ENCODE measurements around the gene TTC16. TPM values are rescaled to one million over a fixed set of nuclear protein-coding genes. Genes with fewer than 3 reads are reported as not detected.

Gene TTC16
- total and polyA plus RNA-seq, 2 donors (not counting 1 experiment from before 2014, with no cell fraction given), result 0.25 TPM; not detected in 1

- H3K9me3 ChIP-seq (ENCODE audit: control extremely low read depth in 1 of 3, control insufficient read depth in 2 of 3, insufficient read depth in 1 of 3, low read length in 2 of 3), result no peaks in the 10 kb centered on the region
- H3K4me2 ChIP-seq (replicated peaks; ENCODE audit: low read depth, low read length, poor library complexity, severe bottlenecking), result no peak overlapping the region
- no peaks in the 10 kb centered on the region for H3K4me1 Mint-ChIP-seq
- intact Hi-C loops (cut with micrococcal nuclease), result no loop called here
- H3K27me3 Mint-ChIP-seq, result peaks cover 17% of the 10 kb centered on the region
- H3K9me3 Mint-ChIP-seq (ENCODE audit: insufficient read depth), result no peaks in the 10 kb centered on the region
- peaks cover 0 to 4% (median 0%) of the 10 kb centered on the region in 4 experiments for H3K27me3 ChIP-seq (replicated peaks in 1 of 4; ENCODE audit: control extremely low read depth in 1 of 4, control insufficient read depth in 3 of 4, insufficient read depth in 4 of 4, low read length in 3 of 4)
- DNase-seq (no peak), ATAC-seq (ENCODE audit: low read depth) (no peak)
- H3K4me3 ChIP-seq (ENCODE audit: control extremely low read depth in 1 of 5, extremely low read depth in 1 of 5, insufficient read depth in 1 of 5, low read depth in 2 of 5, low read length in 4 of 5), result no peak overlapping the region
- H3K4me1 ChIP-seq (ENCODE audit: control insufficient read depth in 2 of 2, insufficient read depth in 2 of 2, low read length in 2 of 2), result no peaks in the 10 kb centered on the region
- no peak overlapping the region for H2AFZ ChIP-seq (ENCODE audit: insufficient read depth, low read depth, low read length, poor library complexity, severe bottlenecking)
- H3K79me2 ChIP-seq (ENCODE audit: control insufficient read depth, insufficient read depth, low read length), result no peaks in the 10 kb centered on the region
- no peaks in the 10 kb centered on the region for H3K36me3 ChIP-seq (replicated peaks in 1 of 2; ENCODE audit: control extremely low read depth in 1 of 2, control insufficient read depth in 1 of 2, extremely low read depth in 1 of 2, insufficient read depth in 2 of 2, low read length in 1 of 2)
- TF ChIP-seq, protein P1, sequence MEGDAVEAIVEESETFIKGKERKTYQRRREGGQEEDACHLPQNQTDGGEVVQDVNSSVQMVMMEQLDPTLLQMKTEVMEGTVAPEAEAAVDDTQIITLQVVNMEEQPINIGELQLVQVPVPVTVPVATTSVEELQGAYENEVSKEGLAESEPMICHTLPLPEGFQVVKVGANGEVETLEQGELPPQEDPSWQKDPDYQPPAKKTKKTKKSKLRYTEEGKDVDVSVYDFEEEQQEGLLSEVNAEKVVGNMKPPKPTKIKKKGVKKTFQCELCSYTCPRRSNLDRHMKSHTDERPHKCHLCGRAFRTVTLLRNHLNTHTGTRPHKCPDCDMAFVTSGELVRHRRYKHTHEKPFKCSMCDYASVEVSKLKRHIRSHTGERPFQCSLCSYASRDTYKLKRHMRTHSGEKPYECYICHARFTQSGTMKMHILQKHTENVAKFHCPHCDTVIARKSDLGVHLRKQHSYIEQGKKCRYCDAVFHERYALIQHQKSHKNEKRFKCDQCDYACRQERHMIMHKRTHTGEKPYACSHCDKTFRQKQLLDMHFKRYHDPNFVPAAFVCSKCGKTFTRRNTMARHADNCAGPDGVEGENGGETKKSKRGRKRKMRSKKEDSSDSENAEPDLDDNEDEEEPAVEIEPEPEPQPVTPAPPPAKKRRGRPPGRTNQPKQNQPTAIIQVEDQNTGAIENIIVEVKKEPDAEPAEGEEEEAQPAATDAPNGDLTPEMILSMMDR (IDR thresholded peaks at IDR 0.05), result no peak
- no peak for TF ChIP-seq EZH2 (IDR thresholded peaks at IDR 0.05; ENCODE audit: borderline replicate concordance, insufficient read depth, low read depth, low read length, poor library complexity, severe bottlenecking)
- no peak overlapping the region for H3K9ac ChIP-seq (ENCODE audit: low read length)
- H3K27ac ChIP-seq (ENCODE audit: low read length in 2 of 2), result no peak overlapping the region
- ChIA-PET POLR2A (no interaction called here), CTCF (no interaction called here)
- WGBS (ENCODE audit: insufficient coverage), result 92% methylated on average over 2 of the region's 5 CpGs
- no peaks in the 10 kb centered on the region for H4K20me1 ChIP-seq (ENCODE audit: control insufficient read depth, insufficient read depth, low read length, poor library complexity, severe bottlenecking)
- H3K27ac Mint-ChIP-seq, result no peak overlapping the region
- H3K4me3 Mint-ChIP-seq, result no peak overlapping the region
Observed at GRCh38 chr9:127683723-127684122, 32.2 kb upstream of the TTC16 start.

DNA sequence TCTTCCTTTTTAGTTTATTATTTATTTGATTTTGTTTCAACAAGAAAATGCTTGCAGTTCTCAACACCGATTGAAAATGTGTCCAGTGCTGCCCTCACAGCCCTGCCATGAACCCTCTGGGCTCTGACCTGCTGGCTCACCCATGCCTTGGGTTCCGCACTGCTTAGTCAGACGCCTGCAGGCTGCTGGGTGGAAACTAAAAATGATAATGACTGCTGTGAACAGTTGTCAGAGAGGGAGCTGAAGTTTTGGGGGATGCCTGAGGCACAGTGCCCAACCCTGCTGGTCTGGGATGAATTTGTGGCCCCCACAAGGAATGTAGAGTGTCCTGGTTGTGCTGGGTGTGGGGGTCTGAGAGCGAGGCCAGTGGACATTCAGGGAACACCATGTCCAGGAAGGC, 31.3 kb upstream of the TTC16 start:
- intact Hi-C loops (cut with micrococcal nuclease), result no loop called here

More for the DNA sequence above, 31.3 kb upstream of the TTC16 start:
- no peaks in the 10 kb centered on the region for H3K36me3 ChIP-seq (replicated peaks in 1 of 2; ENCODE audit: control extremely low read depth in 1 of 2, control insufficient read depth in 1 of 2, extremely low read depth in 1 of 2, insufficient read depth in 2 of 2, low read length in 1 of 2)
- no peak overlapping the region for H3K9ac ChIP-seq (ENCODE audit: low read length)
- H4K20me1 ChIP-seq (ENCODE audit: control insufficient read depth, insufficient read depth, low read length, poor library complexity, severe bottlenecking), result no peaks in the 10 kb centered on the region
- Mint-ChIP-seq H3K4me3 (no peak overlapping the region), H3K4me1 (no peaks in the 10 kb centered on the region), H3K27me3 (peaks cover 15% of the 10 kb centered on the region), H3K27ac (no peak overlapping the region), H3K9me3 (ENCODE audit: insufficient read depth) (no peaks in the 10 kb centered on the region)
- 85% methylated on average over 4 of the region's 4 CpGs for WGBS (ENCODE audit: insufficient coverage)
- DNase-seq (no peak), ATAC-seq (ENCODE audit: low read depth) (no peak)
- TF ChIP-seq, protein P1 (IDR thresholded peaks at IDR 0.05), result no peak
- TF ChIP-seq EZH2 (IDR thresholded peaks at IDR 0.05; ENCODE audit: borderline replicate concordance, insufficient read depth, low read depth, low read length, poor library complexity, severe bottlenecking), result no peak
- no peaks in the 10 kb centered on the region for H3K4me1 ChIP-seq (ENCODE audit: control insufficient read depth in 2 of 2, insufficient read depth in 2 of 2, low read length in 2 of 2)
- H2AFZ ChIP-seq (ENCODE audit: insufficient read depth, low read depth, low read length, poor library complexity, severe bottlenecking), result no peak overlapping the region
- H3K27me3 ChIP-seq (replicated peaks in 1 of 4; ENCODE audit: control extremely low read depth in 1 of 4, control insufficient read depth in 3 of 4, insufficient read depth in 4 of 4, low read length in 3 of 4), result no peaks in the 10 kb centered on the region
- no peak overlapping the region for H3K27ac ChIP-seq (ENCODE audit: low read length in 2 of 2)
- H3K4me2 ChIP-seq (replicated peaks; ENCODE audit: low read depth, low read length, poor library complexity, severe bottlenecking), result no peak overlapping the region
- H3K9me3 ChIP-seq (ENCODE audit: control extremely low read depth in 1 of 3, control insufficient read depth in 2 of 3, insufficient read depth in 1 of 3, low read length in 2 of 3), result no peaks in the 10 kb centered on the region
- H3K79me2 ChIP-seq (ENCODE audit: control insufficient read depth, insufficient read depth, low read length), result no peaks in the 10 kb centered on the region
- ChIA-PET POLR2A (interaction anchor here (0.5 kb wide), 1 partner anchor 92 kb away, joined by 3 read pairs; no protein-coding TSS in a partner anchor), CTCF (interaction anchor here (0.7 kb wide), 1 partner anchor 32 kb away, joined by 3 read pairs; no protein-coding TSS in a partner anchor)
- no peak overlapping the region for H3K4me3 ChIP-seq (ENCODE audit: control extremely low read depth in 1 of 5, extremely low read depth in 1 of 5, insufficient read depth in 1 of 5, low read depth in 2 of 5, low read length in 4 of 5)
